GM10266 (cell line): ENCODE data around the gene SCTR.
"Not testable (repeated sequence)": the region's sequence is repeated elsewhere in the genome, so short reads cannot be mapped to it uniquely, and the experiment has no call there.

ENCODE experiments used
- DNase-seq: peaks from one replicate; pipeline ENCODE4 v3.0.0; 2012; ENCODE audit errors: extremely low spot score
- TF ChIP-seq, protein P1 (sequence below): IDR thresholded peaks from 2 replicates; pipeline ENCODE4 v1.5.1; 2012; ENCODE audit warnings: mild to moderate bottlenecking, low read depth; ENCODE audit not compliant: control insufficient read depth, insufficient read depth; ENCODE audit errors: missing control alignments

Gene SCTR

DNA sequence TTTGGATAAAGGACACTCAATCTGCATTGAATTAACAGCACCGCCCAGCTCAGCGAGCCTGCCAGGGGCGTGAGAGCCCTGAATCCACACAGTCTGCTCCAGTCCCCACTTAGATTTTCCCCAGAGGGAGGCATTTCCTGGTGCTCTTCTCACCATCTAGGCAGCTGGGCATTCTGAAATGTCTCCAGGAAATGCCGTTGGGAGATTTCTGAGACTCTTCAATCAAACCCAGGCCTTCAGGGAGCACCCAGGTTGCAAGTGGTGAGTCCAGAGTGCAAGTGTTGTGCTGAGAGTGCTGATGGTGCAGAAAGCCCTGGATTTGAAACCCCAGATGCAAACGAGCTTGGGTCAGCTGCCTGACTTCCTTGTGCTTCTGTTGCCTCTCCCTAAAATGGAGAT is 116.1 kb downstream of the SCTR start:
- no peak for DNase-seq
- TF ChIP-seq, protein P1, sequence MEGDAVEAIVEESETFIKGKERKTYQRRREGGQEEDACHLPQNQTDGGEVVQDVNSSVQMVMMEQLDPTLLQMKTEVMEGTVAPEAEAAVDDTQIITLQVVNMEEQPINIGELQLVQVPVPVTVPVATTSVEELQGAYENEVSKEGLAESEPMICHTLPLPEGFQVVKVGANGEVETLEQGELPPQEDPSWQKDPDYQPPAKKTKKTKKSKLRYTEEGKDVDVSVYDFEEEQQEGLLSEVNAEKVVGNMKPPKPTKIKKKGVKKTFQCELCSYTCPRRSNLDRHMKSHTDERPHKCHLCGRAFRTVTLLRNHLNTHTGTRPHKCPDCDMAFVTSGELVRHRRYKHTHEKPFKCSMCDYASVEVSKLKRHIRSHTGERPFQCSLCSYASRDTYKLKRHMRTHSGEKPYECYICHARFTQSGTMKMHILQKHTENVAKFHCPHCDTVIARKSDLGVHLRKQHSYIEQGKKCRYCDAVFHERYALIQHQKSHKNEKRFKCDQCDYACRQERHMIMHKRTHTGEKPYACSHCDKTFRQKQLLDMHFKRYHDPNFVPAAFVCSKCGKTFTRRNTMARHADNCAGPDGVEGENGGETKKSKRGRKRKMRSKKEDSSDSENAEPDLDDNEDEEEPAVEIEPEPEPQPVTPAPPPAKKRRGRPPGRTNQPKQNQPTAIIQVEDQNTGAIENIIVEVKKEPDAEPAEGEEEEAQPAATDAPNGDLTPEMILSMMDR = no peak

- TF ChIP-seq, protein P1 = peak; percentile 84
- peak; percentile 67 for DNase-seq
Observed at GRCh38 chr2:119407430-119408220, 116.7 kb downstream of the SCTR start.

DNA sequence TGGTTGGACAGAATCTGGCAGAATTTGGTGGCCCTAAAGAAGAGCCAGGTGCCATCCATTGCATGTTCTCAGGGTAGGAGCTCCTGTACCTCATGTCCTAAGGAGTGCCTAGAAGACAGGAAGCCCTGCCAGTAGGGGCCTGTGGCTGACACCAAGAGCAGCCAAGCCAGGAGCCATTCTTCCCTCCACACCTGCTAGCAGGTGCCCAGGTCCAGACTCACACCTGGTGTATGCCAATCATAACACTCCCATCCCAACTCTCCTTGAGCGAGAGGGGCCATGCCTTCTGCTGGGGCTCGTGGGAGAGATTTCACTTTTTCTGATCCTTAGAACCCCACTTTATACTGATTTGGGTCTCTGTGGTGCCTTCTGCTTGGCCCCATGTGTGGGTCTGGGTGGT is 119.1 kb downstream of the SCTR start:
- no peak for DNase-seq
- TF ChIP-seq, protein P1 = no peak

- not testable (repeated sequence) for DNase-seq
Observed at GRCh38 chr2:119403618-119404017, 120.7 kb downstream of the SCTR start.

DNA sequence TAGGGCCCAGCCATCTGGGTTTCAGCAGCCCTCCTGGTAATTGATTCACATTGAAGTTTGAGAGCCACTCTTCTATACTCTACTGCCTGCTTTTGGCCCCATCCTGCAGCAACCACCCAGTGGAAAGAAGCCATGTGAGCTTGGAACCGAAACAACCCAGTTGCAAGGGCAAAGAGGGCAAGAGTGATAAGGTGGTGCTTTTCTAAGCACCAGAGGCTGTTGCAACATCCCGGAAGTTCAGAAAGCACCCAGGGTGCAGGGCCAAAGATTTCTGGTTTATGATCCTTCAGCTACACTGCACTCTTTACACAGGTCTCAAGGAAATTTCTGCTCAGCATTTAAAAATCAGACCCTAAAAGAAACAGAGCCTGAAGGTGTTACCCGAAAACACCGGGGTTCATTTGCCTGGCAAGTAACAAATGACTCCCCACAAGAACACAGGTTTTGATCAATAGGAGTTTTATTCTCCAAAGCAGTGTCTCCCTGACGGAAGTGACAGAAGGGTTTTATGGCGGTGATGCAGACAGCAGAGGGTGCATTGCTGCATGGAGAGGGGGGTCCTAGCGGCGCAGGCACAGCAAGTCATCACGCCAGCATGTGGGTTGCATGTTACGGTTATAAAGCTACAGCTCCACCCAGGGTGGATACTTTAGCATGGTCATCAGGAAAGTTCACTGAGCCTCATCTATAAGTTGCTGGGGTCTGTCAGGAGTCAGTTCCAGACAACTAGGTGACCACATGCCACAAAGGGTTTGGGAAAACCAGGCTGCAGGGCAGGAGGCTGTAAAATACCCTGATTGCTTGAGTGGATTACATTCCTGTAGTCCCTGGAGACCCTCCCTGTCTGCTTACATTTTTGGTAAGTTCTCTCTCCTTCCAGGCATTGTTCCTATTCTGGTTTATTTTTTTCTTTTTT is 121.4 kb downstream of the SCTR start:
- TF ChIP-seq, protein P1 = no peak
- DNase-seq = no peak

DNA sequence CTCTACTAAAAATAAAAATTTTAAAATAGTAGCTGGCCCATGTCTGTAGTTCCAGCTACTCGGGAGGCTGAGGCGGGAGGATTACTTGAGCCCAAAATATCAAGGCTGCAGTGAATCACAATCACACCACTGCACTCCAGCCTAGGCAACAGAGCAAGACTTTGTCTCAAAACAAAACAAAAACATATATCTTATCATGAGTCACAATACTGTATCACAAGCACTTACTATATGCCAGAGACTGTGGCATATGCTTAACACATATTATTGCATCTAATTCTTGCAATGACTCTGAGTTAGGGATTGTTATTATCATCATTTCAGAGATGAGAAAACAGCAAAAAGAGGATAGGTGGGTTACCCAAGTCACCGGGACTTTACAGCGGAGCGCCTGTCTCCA is 122.2 kb downstream of the SCTR start:
- TF ChIP-seq, protein P1 = no peak

GRCh38 chr2:119397196-119397595 is 127.1 kb downstream of the SCTR start:
- DNase-seq = no peak
- TF ChIP-seq, protein P1 = no peak

More for the DNA sequence above, 122.2 kb downstream of the SCTR start:
- no peak for DNase-seq
